Measurements from ENCODE around the gene VPS45.

The VPS45 gene

GRCh38 chr1:150069923-150070322 lies 2.3 kb downstream of the VPS45 start:
- no peak for DNase-seq (ENCODE audit: low read depth in 4 of 4, low spot score in 1 of 4)

DNA sequence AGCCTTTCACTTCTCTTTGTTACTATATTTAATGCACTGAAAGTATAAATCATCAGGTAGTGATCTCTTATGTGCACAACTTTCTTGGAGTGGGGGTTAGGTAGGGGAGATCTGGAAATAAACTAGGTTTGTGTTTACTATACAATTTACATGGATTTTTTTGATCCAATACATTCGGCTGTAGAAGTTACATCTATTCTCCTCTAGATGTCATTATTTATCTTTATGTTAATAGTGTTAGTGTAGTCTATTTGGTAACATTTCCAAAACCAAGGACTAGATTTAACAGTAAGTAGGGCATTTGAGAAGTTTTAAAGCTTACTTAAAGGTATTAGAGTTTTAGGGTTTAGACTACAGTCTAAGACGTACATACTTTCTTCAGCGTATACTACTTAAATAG lies 5.4 kb downstream of the VPS45 start:
- DNase-seq (ENCODE audit: low read depth in 4 of 4, low spot score in 1 of 4): no peak

DNA sequence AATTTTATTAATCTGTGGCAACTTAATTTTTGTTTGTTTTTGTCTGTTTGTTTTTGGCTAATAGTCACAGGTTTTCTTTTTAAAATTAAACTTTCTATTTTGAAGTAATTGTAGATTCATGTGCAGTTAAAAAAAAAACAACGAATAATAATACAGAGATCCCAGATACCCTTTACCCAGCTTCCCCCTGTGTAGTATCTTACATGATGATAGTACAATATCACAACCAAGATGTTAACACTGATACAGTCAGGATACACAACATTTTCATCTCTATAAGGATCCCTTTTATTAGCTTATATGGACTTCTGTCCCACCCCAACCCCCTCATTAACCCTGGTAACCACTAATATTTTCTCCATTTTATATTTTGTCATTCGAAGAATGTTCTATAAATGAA lies 5.9 kb downstream of the VPS45 start:
- DNase-seq (ENCODE audit: low read depth in 4 of 4, low spot score in 1 of 4): no peak

GRCh38 chr1:150076066-150076465 lies 8.5 kb downstream of the VPS45 start:
- DNase-seq (ENCODE audit: low read depth in 4 of 4, low spot score in 1 of 4): no peak

- DNase-seq (ENCODE audit: low read depth in 4 of 4, low spot score in 1 of 4): no peak
These were observed 9.4 kb downstream of the VPS45 start for GRCh38 chr1:150076985-150077384.

GRCh38 chr1:150080784-150081183 lies 13.2 kb downstream of the VPS45 start:
- no peak for DNase-seq (ENCODE audit: low read depth in 4 of 4, low spot score in 1 of 4)

DNA sequence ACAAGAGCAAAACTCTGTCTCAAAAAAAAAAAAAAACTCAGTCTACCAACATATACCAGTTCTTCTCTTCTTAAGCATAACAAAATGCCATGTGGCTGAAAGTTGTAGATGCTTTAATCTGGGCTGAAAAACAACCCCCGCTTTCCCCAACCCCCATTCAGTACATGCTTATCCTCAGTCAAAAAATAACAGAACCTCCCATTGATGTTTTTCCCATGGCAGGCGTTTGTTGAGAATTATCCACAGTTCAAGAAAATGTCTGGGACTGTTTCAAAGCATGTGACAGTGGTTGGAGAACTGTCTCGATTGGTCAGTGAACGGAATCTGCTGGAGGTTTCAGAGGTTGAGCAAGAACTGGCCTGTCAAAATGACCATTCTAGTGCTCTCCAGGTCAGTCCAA lies 14.9 kb downstream of the VPS45 start:
- DNase-seq (ENCODE audit: low read depth in 4 of 4, low spot score in 1 of 4): no peak

- no peak for DNase-seq (ENCODE audit: low read depth in 4 of 4, low spot score in 1 of 4)
These were observed 16.3 kb downstream of the VPS45 start for GRCh38 chr1:150083907-150084306.

- no peak for DNase-seq (ENCODE audit: low read depth in 4 of 4, low spot score in 1 of 4)
These were observed 17.8 kb downstream of the VPS45 start for GRCh38 chr1:150085406-150085805.

GRCh38 chr1:150087415-150087814 lies 19.8 kb downstream of the VPS45 start:
- DNase-seq (ENCODE audit: low read depth in 4 of 4, low spot score in 1 of 4): no peak

GRCh38 chr1:150089846-150090520 lies 22.4 kb downstream of the VPS45 start:
- no peak for DNase-seq (ENCODE audit: low read depth in 4 of 4, low spot score in 1 of 4)

DNA sequence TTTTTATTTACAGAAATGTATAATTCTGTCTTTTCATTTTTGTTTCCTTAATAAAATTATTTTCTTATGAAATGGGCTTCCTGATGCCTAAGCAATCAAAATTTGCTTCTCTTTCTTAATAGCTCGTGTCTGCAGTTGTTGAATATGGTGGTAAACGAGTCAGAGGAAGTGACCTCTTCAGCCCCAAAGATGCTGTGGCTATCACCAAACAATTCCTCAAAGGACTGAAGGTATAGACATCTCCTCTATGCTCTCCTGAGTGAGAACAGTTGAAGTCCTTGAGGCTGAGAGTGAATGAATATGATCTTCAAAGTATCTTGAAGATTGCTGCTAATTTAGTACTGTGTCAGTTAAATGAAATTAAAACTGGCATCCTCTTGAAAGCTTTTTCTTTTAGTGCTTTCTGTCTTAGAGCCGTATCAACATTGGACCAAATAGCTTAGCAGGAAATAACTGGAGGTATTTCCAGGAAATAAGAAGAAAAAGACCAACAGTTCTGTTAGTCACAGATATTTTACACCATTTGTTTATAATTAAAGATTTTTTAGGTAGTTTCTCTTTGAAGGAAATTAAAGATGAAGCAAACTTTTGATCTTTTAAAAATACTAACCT lies 24.7 kb downstream of the VPS45 start:
- DNase-seq (ENCODE audit: low read depth in 4 of 4, low spot score in 1 of 4): no peak

DNA sequence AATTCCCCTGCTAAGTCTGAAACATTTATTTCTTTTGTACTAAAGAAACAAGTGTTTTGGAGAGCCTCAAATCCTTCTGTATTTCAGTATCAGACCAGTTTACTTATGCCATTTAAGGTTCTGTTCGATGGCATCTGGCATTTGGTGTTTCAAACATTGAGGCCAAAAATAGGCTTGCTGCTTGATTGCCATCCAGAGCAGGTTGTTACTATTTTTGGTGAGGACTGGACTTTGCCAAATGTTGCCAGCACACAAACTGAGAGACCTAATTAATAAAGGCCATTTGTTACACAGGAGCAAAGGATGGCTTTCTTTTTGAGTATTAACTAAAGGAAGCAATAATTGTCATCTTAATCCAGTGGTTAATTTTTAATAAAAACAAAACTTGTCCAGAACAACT lies 26.2 kb downstream of the VPS45 start:
- no peak for DNase-seq (ENCODE audit: low read depth in 4 of 4, low spot score in 1 of 4)

DNA sequence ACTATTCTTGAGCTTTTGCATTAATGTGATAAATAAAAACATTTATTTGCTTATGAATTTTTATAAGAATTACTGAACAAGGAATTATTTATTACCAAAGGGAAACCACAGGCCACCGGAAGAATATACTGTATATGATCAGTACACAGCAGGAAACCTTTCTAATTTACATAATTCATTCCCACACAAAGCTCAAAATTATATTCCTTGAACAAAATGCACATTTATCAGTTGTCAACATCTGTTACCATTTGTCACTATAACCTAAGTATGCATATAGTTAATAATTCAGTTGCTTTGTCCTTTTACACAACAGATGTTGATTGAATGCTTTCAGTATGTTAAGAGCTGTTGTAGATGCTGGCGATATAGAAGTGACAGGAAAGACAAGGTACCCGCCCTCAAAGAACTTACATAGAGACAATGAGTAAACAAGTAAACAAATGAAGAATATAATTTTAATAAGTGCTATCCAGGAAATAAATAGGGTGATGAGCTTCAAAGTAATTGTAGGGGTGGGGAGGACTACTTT lies 27.2 kb downstream of the VPS45 start:
- DNase-seq (ENCODE audit: low read depth in 4 of 4, low spot score in 1 of 4): no peak

DNA sequence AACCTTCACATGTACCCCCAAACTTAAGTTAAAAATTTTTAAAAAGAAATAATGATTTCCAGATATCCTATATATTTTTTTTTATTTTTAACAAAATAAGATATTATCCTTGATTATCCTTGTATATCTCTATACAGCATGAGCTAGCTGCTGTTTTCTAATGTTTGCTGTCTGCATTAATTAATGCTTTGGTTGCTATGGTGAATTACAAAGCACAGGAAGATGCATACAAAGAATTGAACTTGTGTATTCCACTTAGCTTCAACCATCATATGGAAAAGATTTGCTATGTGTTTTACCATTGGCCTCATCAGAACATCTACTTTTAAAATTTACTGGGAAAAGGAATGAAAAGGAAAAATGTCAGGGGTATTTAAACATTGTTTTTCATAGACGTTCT lies 35.4 kb downstream of the VPS45 start:
- DNase-seq (ENCODE audit: low read depth in 4 of 4, low spot score in 1 of 4): no peak

DNA sequence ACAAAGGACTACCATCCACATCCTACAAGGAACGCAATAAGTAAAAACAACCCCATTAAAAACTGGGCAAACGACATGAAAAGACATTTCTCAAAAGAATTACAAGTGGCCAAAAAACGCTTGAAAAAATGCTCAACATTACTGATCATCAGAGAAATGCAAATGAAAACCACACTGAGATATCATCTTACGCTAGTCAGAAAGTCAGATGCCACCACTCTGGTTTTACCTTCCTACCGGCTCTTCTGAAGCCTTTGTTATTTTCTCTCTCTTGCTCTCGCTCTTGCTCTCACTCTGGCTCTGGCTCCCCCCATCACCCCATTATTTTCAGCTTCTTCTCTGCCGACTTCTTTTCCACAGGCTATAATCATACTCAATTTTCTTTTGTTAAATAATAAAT lies 38.8 kb downstream of the VPS45 start:
- no peak for DNase-seq (ENCODE audit: low read depth in 4 of 4, low spot score in 1 of 4)

GRCh38 chr1:150109586-150109985 lies 42.0 kb downstream of the VPS45 start:
- no peak for DNase-seq (ENCODE audit: low read depth in 4 of 4, low spot score in 1 of 4)

DNA sequence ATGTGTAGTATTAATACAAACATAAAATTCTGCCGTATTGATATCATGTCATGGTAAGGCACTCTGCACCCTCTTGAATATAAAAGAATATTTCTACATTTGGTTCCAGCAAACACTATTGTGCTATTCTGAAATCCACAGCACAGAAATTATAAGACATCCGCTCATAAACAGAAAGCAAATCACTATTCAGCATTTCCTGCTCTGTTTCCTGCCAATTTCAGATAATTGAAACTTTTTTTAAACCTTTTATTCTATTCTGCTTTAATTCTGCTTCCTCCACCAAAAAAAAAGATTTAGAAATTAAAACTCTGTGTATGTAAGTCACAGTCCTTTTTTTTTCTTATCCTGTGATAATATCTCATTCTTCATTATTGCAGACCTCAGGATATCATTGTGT lies 42.5 kb downstream of the VPS45 start:
- DNase-seq (ENCODE audit: low read depth in 4 of 4, low spot score in 1 of 4): no peak

DNA sequence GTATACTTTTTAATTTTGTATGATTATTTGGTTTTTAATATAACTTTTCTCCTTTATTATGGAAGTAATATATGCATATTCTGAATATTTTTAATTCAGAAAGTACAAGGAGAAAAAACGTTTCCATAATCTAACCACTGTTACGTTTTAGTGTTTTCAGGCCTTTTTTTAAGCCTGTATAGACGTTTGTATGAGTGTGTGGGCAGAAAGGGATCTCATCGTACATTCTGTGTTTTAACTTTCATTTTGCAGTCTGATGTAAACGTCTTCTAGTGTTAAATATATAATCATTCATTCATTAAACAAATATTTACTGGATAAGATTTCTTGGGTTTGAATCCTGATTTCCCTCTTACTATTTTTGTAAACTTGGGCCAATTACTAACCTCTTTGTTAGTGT lies 44.1 kb downstream of the VPS45 start:
- no peak for DNase-seq (ENCODE audit: low read depth in 4 of 4, low spot score in 1 of 4)

- DNase-seq (ENCODE audit: low read depth in 4 of 4, low spot score in 1 of 4): no peak
These were observed 47.5 kb downstream of the VPS45 start for GRCh38 chr1:150115121-150115520.

- DNase-seq (ENCODE audit: low read depth in 4 of 4, low spot score in 1 of 4): no peak
These were observed 51.1 kb downstream of the VPS45 start for GRCh38 chr1:150118716-150119115.

DNA sequence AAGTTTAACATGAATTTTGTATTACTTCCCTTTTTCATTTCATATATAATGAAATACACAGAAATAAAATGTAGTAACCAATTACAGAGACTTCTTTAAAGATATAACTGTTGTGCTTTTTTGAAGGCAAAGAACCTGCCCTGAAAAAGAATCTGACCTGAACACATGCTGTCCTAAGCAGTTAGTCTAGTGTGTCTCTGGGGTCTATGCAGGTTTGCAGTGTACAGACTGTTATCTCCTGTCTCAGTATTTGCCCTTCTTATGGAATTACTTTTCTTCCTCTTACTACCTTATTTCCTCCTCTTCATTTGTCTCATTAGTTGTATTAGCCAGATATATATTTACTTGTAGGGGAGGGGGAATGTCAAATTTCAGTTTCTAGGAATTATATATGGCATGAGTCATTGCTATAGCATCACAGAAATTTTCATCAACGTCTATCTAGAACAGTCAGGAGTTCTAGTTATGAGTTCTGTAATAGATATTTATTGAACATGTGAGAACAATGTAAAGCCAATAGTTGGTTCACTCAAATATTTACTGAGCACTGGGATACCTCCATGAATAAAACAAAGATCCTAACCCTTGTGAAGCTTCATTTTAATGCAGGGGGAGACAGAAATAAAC lies 53.8 kb downstream of the VPS45 start:
- no peak for DNase-seq (ENCODE audit: low read depth in 4 of 4, low spot score in 1 of 4)

DNA sequence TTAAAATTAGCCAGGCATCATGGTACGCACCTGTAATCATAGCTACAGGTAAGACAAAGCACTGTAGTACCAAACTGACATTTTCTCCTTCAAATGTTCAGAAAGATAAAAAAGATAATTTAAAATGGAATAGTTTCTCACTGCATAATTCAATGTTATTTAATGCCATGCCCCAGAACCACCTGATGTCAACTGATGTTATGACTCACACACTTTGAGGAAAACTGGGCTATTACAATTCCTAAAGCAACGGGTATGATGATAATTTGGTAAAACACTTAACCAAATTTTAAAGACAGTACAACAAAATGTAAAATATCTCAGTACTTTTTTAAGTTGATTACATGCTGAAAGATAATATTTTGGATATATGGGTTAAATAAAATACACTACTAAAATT lies 59.2 kb downstream of the VPS45 start:
- no peak for DNase-seq (ENCODE audit: low read depth in 4 of 4, low spot score in 1 of 4)
